HCT116 (cell line): ENCODE data around the gene RIC8A. TPM values are rescaled to one million over a fixed set of nuclear protein-coding genes. Genes with fewer than 3 reads are reported as not detected.

Experiments used
- ATAC-seq: fragments of 200-7000 bp; cut with Tn5 transposase; 2 replicates; pipeline ENCODE4 v1.9.1; 2020; ENCODE audit warnings: mild to moderate bottlenecking, moderate library complexity
- BruUV-seq: library from RNA; stranded (reverse); fragments of 400-500 nt; replicated peaks from 2 replicates; lab custom pipeline; 2021; lab: Mats Ljungman, UMichigan
- CTCF ChIA-PET: fragments of 300-600 bp; sonication (Branson Sonifier 250); formaldehyde crosslinking; loops from one replicate; lab custom pipeline; 2021; ENCODE audit warnings: antibody characterized with exemption; lab: Charles Lee
- POLR2A ChIA-PET: fragments of 300-600, 350-600 bp; sonication (Branson Sonifier 250); formaldehyde crosslinking; loops from one replicate; lab custom pipeline; 2021; ENCODE audit warnings: antibody characterized with exemption; lab: Charles Lee
- RAD21 ChIA-PET, 2 experiments: fragments of 300-600 bp; sonication (Branson Sonifier 250); formaldehyde crosslinking; loops; one replicate each; lab custom pipeline; 2023; ENCODE audit warnings: low total read pairs in 2 of 2; ENCODE audit not compliant: uncharacterized antibody in 2 of 2, unreplicated experiment in 2 of 2, low non-redundant PET in 1 of 2; lab: Charles Lee
- DNase-seq: peaks from one replicate; pipeline ENCODE4 v3.0.0-alpha.2; 2010; ENCODE audit warnings: low read depth, low spot score
- H2AFZ ChIP-seq: fragments of 200-600 bp; shearing (Covaris generic), sonication (generic); 2 replicates; pipeline ENCODE4 v1.6.1; 2017; ENCODE audit warnings: low read depth, mixed run types, mixed read lengths, antibody characterized with exemption, low read length; ENCODE audit not compliant: poor library complexity, severe bottlenecking
- H3K27ac ChIP-seq: 2 replicates; pipeline ENCODE4 v1.5.1; 2012; ENCODE audit warnings: low read depth, low read length
- H3K27me3 ChIP-seq: fragments of 200-600 bp; sonication (generic); 2 replicates; pipeline ENCODE4 v1.6.1; 2016; ENCODE audit warnings: mixed run types, low read length, mixed read lengths; ENCODE audit not compliant: insufficient read depth
- H3K36me3 ChIP-seq, 2 experiments: fragments of 200-500 bp in 1 of 2; fragments of 200-600 bp in 1 of 2; sonication (Bioruptor generic) in 1 of 2; sonication (generic) in 1 of 2; 2 replicates each; pipeline versions ENCODE4 v1.5.1 to v1.6.1; 2014 to 2016; ENCODE audit warnings: low read length in 2 of 2, inconsistent platforms in 1 of 2, mixed read lengths in 1 of 2, mixed run types in 1 of 2; ENCODE audit not compliant: insufficient read depth in 2 of 2, control insufficient read depth in 1 of 2
- H3K4me1 ChIP-seq, 2 experiments: fragments of 200-600 bp in 1 of 2; sonication (generic) in 1 of 2; 2 replicates each; pipeline versions ENCODE4 v1.5.1 to v1.6.1; 2012 to 2017; ENCODE audit warnings: low read length in 2 of 2, inconsistent platforms in 1 of 2, mild to moderate bottlenecking in 1 of 2, mixed read lengths in 1 of 2, mixed run types in 1 of 2, moderate library complexity in 1 of 2; ENCODE audit not compliant: insufficient read depth in 2 of 2, control insufficient read depth in 1 of 2
- H3K4me2 ChIP-seq: fragments of 200-600 bp; sonication (generic); 2 replicates; pipeline ENCODE4 v1.6.1; 2017; ENCODE audit warnings: mixed run types, low read length, mixed read lengths
- H3K4me3 ChIP-seq, 2 experiments: fragments of 200-600 bp in 1 of 2; sonication (generic) in 1 of 2; replicated peaks in 1 of 2; 2 replicates each; pipeline ENCODE4 v1.5.1; 2011 to 2016; ENCODE audit warnings: low read length in 2 of 2, control low read depth in 1 of 2, low read depth in 1 of 2, mild to moderate bottlenecking in 1 of 2, mixed read lengths in 1 of 2, mixed run types in 1 of 2
- H3K79me2 ChIP-seq: fragments of 200-600 bp; sonication (generic); 2 replicates; pipeline ENCODE4 v1.6.1; 2017; ENCODE audit warnings: mild to moderate bottlenecking, mixed run types, low read length, moderate library complexity, mixed read lengths; ENCODE audit not compliant: insufficient read depth
- H3K9ac ChIP-seq: fragments of 200-600 bp; sonication (generic); 2 replicates; pipeline ENCODE4 v1.6.1; 2016; ENCODE audit warnings: low read length, mixed read lengths
- H3K9me2 ChIP-seq: fragments of 200-600 bp; sonication (generic), shearing (Covaris generic); 2 replicates; pipeline ENCODE4 v1.6.1; 2017; ENCODE audit warnings: mixed run types, mild to moderate bottlenecking, moderate library complexity; ENCODE audit not compliant: insufficient read depth
- H3K9me3 ChIP-seq, 2 experiments: fragments of 200-500 bp in 1 of 2; fragments of 200-600 bp in 1 of 2; sonication (Bioruptor generic) in 1 of 2; sonication (generic) in 1 of 2; 2 replicates each; pipeline ENCODE4 v1.6.1; 2014 to 2017; ENCODE audit warnings: low read length in 2 of 2, mixed read lengths in 2 of 2, inconsistent platforms in 1 of 2, low read depth in 1 of 2, mild to moderate bottlenecking in 1 of 2, mixed run types in 1 of 2, moderate library complexity in 1 of 2; ENCODE audit not compliant: control insufficient read depth in 1 of 2, insufficient read depth in 1 of 2
- H4K20me1 ChIP-seq: fragments of 200-600 bp; sonication (generic), shearing (Covaris generic); 2 replicates; pipeline ENCODE4 v1.6.1; 2017; ENCODE audit warnings: mixed run types, mild to moderate bottlenecking, moderate library complexity; ENCODE audit not compliant: insufficient read depth
- ATF3 ChIP-seq: IDR thresholded peaks from 2 replicates; pipeline ENCODE4 v1.6.1; 2012
- CBX3 ChIP-seq: IDR thresholded peaks from 2 replicates; pipeline ENCODE4 v1.6.1; 2012; ENCODE audit warnings: low read depth
- CTCF ChIP-seq, 3 experiments: fragments of 200-600 bp in 1 of 3; sonication (generic) in 1 of 3; IDR thresholded peaks in 2 of 3; conservative IDR thresholded peaks in 1 of 3; 2 replicates each; pipeline ENCODE4 v1.5.1; 2012 to 2017; ENCODE audit warnings: low read depth in 2 of 3, low read length in 2 of 3, antibody characterized with exemption in 1 of 3, borderline replicate concordance in 1 of 3, control low read depth in 1 of 3, mild to moderate bottlenecking in 1 of 3, mixed read lengths in 1 of 3, mixed run types in 1 of 3, moderate library complexity in 1 of 3; ENCODE audit not compliant: insufficient read depth in 1 of 3
- EGR1 ChIP-seq: IDR thresholded peaks from 2 replicates; pipeline ENCODE4 v1.6.1; 2012; ENCODE audit warnings: low read depth
- ELF1 ChIP-seq: IDR thresholded peaks from 2 replicates; pipeline ENCODE4 v1.6.1; 2012; ENCODE audit warnings: low read depth, borderline replicate concordance
- EZH2 ChIP-seq: fragments of 200-600 bp; sonication (generic); IDR thresholded peaks from 2 replicates; pipeline ENCODE4 v1.6.1; 2017; ENCODE audit warnings: antibody characterized with exemption, mixed run types
- EZH2phosphoT487 ChIP-seq: fragments of 200-600 bp; IDR thresholded peaks from 2 replicates; pipeline ENCODE4 v1.6.1; 2018; ENCODE audit warnings: antibody characterized with exemption, borderline replicate concordance
- FOSL1 ChIP-seq: IDR thresholded peaks from 2 replicates; pipeline ENCODE4 v1.6.1; 2012; ENCODE audit warnings: low read depth
- JUND ChIP-seq: IDR thresholded peaks from 2 replicates; pipeline ENCODE4 v1.6.1; 2012
- POLR2A ChIP-seq: IDR thresholded peaks from 2 replicates; pipeline ENCODE4 v1.7.0; 2011; ENCODE audit warnings: borderline replicate concordance; ENCODE audit not compliant: insufficient read depth, insufficient read length; ENCODE audit errors: extremely low read depth
- RAD21 ChIP-seq: IDR thresholded peaks from 2 replicates; pipeline ENCODE4 v1.6.1; 2012; ENCODE audit warnings: low read depth, mild to moderate bottlenecking
- SIN3A ChIP-seq: IDR thresholded peaks from 2 replicates; pipeline ENCODE4 v1.6.1; 2012; ENCODE audit warnings: low read depth
- SP1 ChIP-seq: IDR thresholded peaks from 2 replicates; pipeline ENCODE4 v1.6.1; 2012; ENCODE audit warnings: low read depth
- SRF ChIP-seq: IDR thresholded peaks from 2 replicates; pipeline ENCODE4 v1.6.1; 2012; ENCODE audit warnings: low read depth
- YY1 ChIP-seq: IDR thresholded peaks from 2 replicates; pipeline ENCODE4 v1.6.1; 2011; ENCODE audit warnings: low read length, low read depth, moderate library complexity, mild to moderate bottlenecking; ENCODE audit not compliant: insufficient replicate concordance; ENCODE audit errors: extremely low read depth
- ZFX ChIP-seq: fragments of 450-650 bp; IDR thresholded peaks from 2 replicates; pipeline ENCODE4 v1.6.1; 2017
- ZNF274 ChIP-seq: fragments of 200-500 bp; sonication (Bioruptor generic); IDR thresholded peaks from 2 replicates; pipeline ENCODE4 v1.6.1; 2014; ENCODE audit warnings: mild to moderate bottlenecking, low read depth, low read length, inconsistent platforms
- intact Hi-C: fragments of 100-400 bp; cut with micrococcal nuclease; formaldehyde crosslinking; loops from 2 replicates; pipeline ENCODE4 v1.10.0; 2022
- total RNA-seq: library from RNA; stranded (reverse); gene quantifications from one replicate; pipeline ENCODE4 v1.2.1, GENCODE V29; 2021; ENCODE audit not compliant: unreplicated experiment
- TF ChIP-seq, protein P1 (sequence below): IDR thresholded peaks from 2 replicates; pipeline ENCODE4 v1.6.1; 2012; ENCODE audit warnings: low read depth

The RIC8A gene
- total RNA-seq, 1 experiment from 2014 or later, result 75.2 TPM

- POLR2A ChIA-PET, result interaction anchor here (0.6 kb wide), 1 partner anchor 10 kb away, joined by 3 read pairs; no protein-coding TSS in a partner anchor
- ATAC-seq (no peak), DNase-seq (no peak)
- Histone ChIP-seq H3K27me3 (no peaks in the 10 kb centered on the region), H3K9me3 (no peaks in the 10 kb centered on the region), H3K79me2 (no peaks in the 10 kb centered on the region), H3K4me2 (no peak overlapping the region), H3K36me3 (no peaks in the 10 kb centered on the region), H2AFZ (no peak overlapping the region)
- BruUV-seq, result no TSS peak
- no peak for TF ChIP-seq SRF
- TF ChIP-seq ATF3, result no peak
- TF ChIP-seq SP1, result no peak
- TF ChIP-seq EGR1, result no peak
- no peak for TF ChIP-seq CBX3
- TF ChIP-seq EZH2phosphoT487, result no peak
- TF ChIP-seq, protein P1, sequence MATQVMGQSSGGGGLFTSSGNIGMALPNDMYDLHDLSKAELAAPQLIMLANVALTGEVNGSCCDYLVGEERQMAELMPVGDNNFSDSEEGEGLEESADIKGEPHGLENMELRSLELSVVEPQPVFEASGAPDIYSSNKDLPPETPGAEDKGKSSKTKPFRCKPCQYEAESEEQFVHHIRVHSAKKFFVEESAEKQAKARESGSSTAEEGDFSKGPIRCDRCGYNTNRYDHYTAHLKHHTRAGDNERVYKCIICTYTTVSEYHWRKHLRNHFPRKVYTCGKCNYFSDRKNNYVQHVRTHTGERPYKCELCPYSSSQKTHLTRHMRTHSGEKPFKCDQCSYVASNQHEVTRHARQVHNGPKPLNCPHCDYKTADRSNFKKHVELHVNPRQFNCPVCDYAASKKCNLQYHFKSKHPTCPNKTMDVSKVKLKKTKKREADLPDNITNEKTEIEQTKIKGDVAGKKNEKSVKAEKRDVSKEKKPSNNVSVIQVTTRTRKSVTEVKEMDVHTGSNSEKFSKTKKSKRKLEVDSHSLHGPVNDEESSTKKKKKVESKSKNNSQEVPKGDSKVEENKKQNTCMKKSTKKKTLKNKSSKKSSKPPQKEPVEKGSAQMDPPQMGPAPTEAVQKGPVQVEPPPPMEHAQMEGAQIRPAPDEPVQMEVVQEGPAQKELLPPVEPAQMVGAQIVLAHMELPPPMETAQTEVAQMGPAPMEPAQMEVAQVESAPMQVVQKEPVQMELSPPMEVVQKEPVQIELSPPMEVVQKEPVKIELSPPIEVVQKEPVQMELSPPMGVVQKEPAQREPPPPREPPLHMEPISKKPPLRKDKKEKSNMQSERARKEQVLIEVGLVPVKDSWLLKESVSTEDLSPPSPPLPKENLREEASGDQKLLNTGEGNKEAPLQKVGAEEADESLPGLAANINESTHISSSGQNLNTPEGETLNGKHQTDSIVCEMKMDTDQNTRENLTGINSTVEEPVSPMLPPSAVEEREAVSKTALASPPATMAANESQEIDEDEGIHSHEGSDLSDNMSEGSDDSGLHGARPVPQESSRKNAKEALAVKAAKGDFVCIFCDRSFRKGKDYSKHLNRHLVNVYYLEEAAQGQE, result no peak
- no peak for TF ChIP-seq FOSL1
- TF ChIP-seq CTCF (IDR thresholded peaks at IDR 0.05 in 2 of 3, conservative IDR thresholded peaks at IDR 0.05 in 1 of 3; ENCODE audit: borderline replicate concordance in 1 of 3, insufficient read depth in 1 of 3, low read depth in 2 of 3, low read length in 2 of 3), result no peak
- TF ChIP-seq ELF1, result no peak
- no peak for TF ChIP-seq JUND
- TF ChIP-seq ZNF274, result no peak
- no peak for TF ChIP-seq YY1
- TF ChIP-seq POLR2A, result no peak
- no peak for TF ChIP-seq ZFX
- TF ChIP-seq RAD21, result no peak
- no peak for TF ChIP-seq EZH2
- TF ChIP-seq SIN3A, result no peak
- TF ChIP-seq, all 23 proteins: peak for 0
- ChIA-PET RAD21 (no interaction called here), CTCF (no interaction called here)
- intact Hi-C loops, result no loop called here
- Histone ChIP-seq H3K27ac (no peak overlapping the region), H3K4me3 (no peak overlapping the region), H3K9me2 (no peaks in the 10 kb centered on the region), H4K20me1 (no peaks in the 10 kb centered on the region), H3K9ac (no peak overlapping the region), H3K4me1 (no peaks in the 10 kb centered on the region)
Observed at GRCh38 chr11:223026-223789, 15.7 kb downstream of the RIC8A start.
